GM06990 (cell line): Measurements from ENCODE around the gene SLC4A9.
A peak's percentile ranks its signal among the peaks of the same experiment; 100 is the strongest.

Source experiments
- DNase-seq: peaks from one replicate; pipeline ENCODE4 v3.0.0-alpha.2; 2011; ENCODE audit not compliant: insufficient read length; ENCODE audit errors: extremely low read depth
- H3K27me3 ChIP-seq: replicated peaks from 2 replicates; pipeline ENCODE4 v1.6.0; 2011; ENCODE audit warnings: low read length; ENCODE audit not compliant: control insufficient read depth, insufficient read depth
- H3K36me3 ChIP-seq: 2 replicates; pipeline ENCODE4 v1.5.1; 2011; ENCODE audit warnings: low read length; ENCODE audit not compliant: control insufficient read depth, insufficient read depth
- H3K4me3 ChIP-seq: replicated peaks from 2 replicates; pipeline ENCODE4 v1.5.1; 2011; ENCODE audit warnings: low read depth, mild to moderate bottlenecking, control low read depth, low read length
- CTCF ChIP-seq: IDR thresholded peaks from 2 replicates; pipeline ENCODE4 v1.5.1; 2011; ENCODE audit warnings: low read length, control low read depth, mild to moderate bottlenecking, inconsistent platforms; ENCODE audit not compliant: insufficient read depth, poor library complexity, severe bottlenecking

Gene SLC4A9

DNA sequence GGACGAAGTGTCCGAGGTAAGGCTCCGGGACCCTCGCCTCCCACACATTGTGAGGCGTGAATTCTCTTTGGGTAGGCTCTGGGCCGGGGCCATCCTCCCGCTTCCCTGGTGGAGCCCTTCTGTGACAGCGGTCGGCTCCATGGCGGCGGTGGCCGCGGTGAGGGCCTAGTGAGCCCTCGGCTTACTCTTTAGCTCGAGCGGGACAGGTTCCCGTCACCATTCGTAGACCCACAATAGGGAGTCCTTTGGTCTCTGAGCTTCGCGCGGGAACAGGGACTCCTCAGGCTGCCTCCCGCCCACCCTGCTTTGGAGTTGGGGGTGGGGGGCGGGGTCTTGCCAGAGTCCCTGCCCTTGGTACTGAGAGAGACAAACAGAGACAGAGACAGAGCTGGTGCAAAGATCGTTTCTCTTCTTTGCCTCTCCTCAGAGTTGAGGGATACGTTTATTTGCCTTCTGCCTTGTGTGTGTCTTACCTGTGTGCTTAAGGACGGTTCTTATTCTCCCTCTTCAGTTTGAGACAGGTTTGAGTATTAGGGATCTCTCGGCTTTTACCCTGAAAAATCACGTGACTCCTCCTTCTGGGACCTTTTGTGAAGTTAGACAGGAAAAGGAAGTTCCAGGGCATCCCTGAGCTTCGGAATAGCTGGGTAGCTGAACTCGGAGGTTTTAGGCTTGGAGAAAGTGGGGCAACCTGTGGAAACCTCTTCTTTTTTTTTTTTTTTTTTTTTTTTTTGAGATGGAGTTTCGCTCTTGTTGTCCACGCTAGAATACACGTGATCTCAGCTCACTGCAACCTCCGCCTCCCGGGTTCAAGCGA lies 42.5 kb downstream of the SLC4A9 start:
- DNase-seq = peak; percentile 69
- TF ChIP-seq CTCF = no peak
- peak overlapping the region; percentile 98 for H3K4me3 ChIP-seq

GRCh38 chr5:140403613-140404012 lies 43.6 kb downstream of the SLC4A9 start:
- H3K4me3 ChIP-seq = peak overlapping the region; percentile 98
- DNase-seq = no peak
- no peak for TF ChIP-seq CTCF
- H3K27me3 ChIP-seq = no peaks in the 10 kb centered on the region
- peaks cover 3% of the 10 kb centered on the region for H3K36me3 ChIP-seq

More for the DNA sequence above, 42.5 kb downstream of the SLC4A9 start:
- peaks cover 3% of the 10 kb centered on the region for H3K36me3 ChIP-seq
- no peaks in the 10 kb centered on the region for H3K27me3 ChIP-seq

GRCh38 chr5:140408750-140409241 lies 48.8 kb downstream of the SLC4A9 start:
- no peak for TF ChIP-seq CTCF
- H3K27me3 ChIP-seq = no peaks in the 10 kb centered on the region
- H3K36me3 ChIP-seq = peaks cover 3% of the 10 kb centered on the region
- DNase-seq = no peak
- H3K4me3 ChIP-seq = no peak overlapping the region

- TF ChIP-seq CTCF = no peak
- Histone ChIP-seq H3K36me3 (no peaks in the 10 kb centered on the region; the same call in 1 of the 2 replicates), H3K27me3 (no peaks in the 10 kb centered on the region), H3K4me3 (no peak overlapping the region)
- DNase-seq = no peak
Measured at GRCh38 chr5:140413230-140413629, 53.2 kb downstream of the SLC4A9 start.

DNA sequence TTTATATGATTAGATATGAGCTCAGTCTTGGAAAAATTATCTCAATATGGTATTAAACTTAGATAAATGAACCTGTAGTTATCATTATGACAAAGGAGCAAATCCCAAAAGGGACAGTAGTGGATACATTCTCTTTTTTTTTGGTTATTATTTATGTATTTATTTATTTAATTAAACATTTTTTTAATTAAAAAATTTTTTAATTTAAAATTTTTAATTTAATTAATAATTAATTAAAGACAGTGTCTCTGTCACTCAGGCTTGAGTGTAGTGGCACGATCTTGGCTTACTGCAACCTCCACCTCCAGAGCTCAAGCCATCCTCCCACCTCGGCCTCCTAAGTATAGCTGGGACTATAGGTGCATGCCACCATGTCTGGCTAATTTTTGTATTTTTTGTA lies 57.2 kb downstream of the SLC4A9 start:
- Histone ChIP-seq H3K27me3 (no peaks in the 10 kb centered on the region), H3K4me3 (no peak overlapping the region), H3K36me3 (no peaks in the 10 kb centered on the region; the same call in 1 of the 2 replicates)
- no peak for DNase-seq
- TF ChIP-seq CTCF = no peak
